Measurements from ENCODE around the gene ADRB1. TPM values are rescaled to one million over a fixed set of nuclear protein-coding genes. Genes with fewer than 3 reads are reported as not detected.

ADRB1 gene
- total and polyA plus RNA-seq, 2 experiments from 2014 or later = 0.10 to 1.2 TPM

DNA sequence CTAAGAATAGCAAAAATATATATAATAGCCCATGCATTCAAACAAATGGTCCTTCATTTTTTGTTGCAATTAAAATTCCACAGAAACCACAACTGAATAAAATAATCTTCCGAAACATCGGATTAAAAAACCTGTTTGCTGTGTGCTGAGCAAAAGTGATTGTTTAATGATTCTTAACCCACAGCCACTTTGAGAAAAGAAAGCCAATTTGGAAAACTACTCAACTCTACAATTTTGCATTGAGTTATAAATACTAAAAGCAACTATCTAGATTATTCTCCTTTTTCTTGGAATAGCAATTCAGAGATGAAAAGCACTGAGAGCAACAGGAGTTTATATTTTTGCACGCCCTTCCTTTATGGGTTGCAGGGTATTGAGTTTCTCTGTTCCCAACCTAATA, 8.0 kb downstream of the ADRB1 start:
- no peaks in the 10 kb centered on the region for H3K9me3 ChIP-seq (ENCODE audit: low read depth)
- TF ChIP-seq, protein P1, sequence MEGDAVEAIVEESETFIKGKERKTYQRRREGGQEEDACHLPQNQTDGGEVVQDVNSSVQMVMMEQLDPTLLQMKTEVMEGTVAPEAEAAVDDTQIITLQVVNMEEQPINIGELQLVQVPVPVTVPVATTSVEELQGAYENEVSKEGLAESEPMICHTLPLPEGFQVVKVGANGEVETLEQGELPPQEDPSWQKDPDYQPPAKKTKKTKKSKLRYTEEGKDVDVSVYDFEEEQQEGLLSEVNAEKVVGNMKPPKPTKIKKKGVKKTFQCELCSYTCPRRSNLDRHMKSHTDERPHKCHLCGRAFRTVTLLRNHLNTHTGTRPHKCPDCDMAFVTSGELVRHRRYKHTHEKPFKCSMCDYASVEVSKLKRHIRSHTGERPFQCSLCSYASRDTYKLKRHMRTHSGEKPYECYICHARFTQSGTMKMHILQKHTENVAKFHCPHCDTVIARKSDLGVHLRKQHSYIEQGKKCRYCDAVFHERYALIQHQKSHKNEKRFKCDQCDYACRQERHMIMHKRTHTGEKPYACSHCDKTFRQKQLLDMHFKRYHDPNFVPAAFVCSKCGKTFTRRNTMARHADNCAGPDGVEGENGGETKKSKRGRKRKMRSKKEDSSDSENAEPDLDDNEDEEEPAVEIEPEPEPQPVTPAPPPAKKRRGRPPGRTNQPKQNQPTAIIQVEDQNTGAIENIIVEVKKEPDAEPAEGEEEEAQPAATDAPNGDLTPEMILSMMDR (IDR thresholded peaks at IDR 0.05; ENCODE audit: poor library complexity) = no peak
- TF ChIP-seq EZH2phosphoT487 (IDR thresholded peaks at IDR 0.05; ENCODE audit: low read depth, severe bottlenecking, unreplicated experiment) = no peak
- TF ChIP-seq EZH2 (IDR thresholded peaks at IDR 0.05; ENCODE audit: borderline replicate concordance) = no peak
- no peak overlapping the region for H3K4me3 ChIP-seq

DNA sequence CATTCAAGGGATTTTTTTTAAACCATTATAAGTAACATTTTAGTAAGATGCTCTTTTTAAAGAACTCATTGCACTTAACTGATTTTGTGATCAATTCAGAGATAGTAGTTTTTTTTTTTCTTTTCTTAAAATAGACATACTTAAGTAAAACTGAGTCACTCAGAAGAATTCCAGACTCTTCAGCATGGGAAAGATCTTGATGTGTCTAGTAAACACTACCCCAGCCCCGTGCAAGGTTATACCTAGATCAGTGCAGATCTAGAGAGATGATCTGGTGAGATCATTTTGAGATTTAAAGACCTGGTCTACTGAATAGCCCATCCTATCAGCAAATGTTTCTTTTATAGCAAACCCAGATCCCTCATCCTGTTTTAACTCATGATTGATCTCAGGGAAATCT, 8.6 kb downstream of the ADRB1 start:
- no peak for TF ChIP-seq EZH2phosphoT487 (IDR thresholded peaks at IDR 0.05; ENCODE audit: low read depth, severe bottlenecking, unreplicated experiment)
- Histone ChIP-seq H3K27ac (no peak overlapping the region), H3K4me2 (no peak overlapping the region), H3K36me3 (replicated peaks; ENCODE audit: insufficient read depth, low read depth) (no peaks in the 10 kb centered on the region), H3K4me1 (ENCODE audit: insufficient read depth) (no peaks in the 10 kb centered on the region), H3K9me3 (ENCODE audit: low read depth) (no peaks in the 10 kb centered on the region), H2AFZ (no peak overlapping the region), H3K4me3 (no peak overlapping the region), H3K79me2 (no peaks in the 10 kb centered on the region), H3K9me2 (replicated peaks; ENCODE audit: insufficient read depth) (no peaks in the 10 kb centered on the region), H3K27me3 (peaks cover 24% of the 10 kb centered on the region), H4K20me1 (ENCODE audit: insufficient read depth, poor library complexity, severe bottlenecking) (no peaks in the 10 kb centered on the region)
- no peak for DNase-seq (ENCODE audit: low spot score)
- WGBS (ENCODE audit: low lambda C conversion rate, missing lambda C conversion rate) = 42% methylated on average over 1 of the region's 1 CpG

More for the DNA sequence above, 8.0 kb downstream of the ADRB1 start:
- Histone ChIP-seq H3K27me3 (peaks cover 29% of the 10 kb centered on the region), H4K20me1 (ENCODE audit: insufficient read depth, poor library complexity, severe bottlenecking) (no peaks in the 10 kb centered on the region), H3K36me3 (replicated peaks; ENCODE audit: insufficient read depth, low read depth) (no peaks in the 10 kb centered on the region), H3K79me2 (no peaks in the 10 kb centered on the region), H3K9me2 (replicated peaks; ENCODE audit: insufficient read depth) (no peaks in the 10 kb centered on the region), H3K4me1 (ENCODE audit: insufficient read depth) (no peaks in the 10 kb centered on the region), H2AFZ (no peak overlapping the region), H3K4me2 (no peak overlapping the region), H3K27ac (no peak overlapping the region)
- 81% methylated on average over 3 of the region's 3 CpGs for WGBS (ENCODE audit: low lambda C conversion rate, missing lambda C conversion rate)
- no peak for DNase-seq (ENCODE audit: low spot score)

DNA sequence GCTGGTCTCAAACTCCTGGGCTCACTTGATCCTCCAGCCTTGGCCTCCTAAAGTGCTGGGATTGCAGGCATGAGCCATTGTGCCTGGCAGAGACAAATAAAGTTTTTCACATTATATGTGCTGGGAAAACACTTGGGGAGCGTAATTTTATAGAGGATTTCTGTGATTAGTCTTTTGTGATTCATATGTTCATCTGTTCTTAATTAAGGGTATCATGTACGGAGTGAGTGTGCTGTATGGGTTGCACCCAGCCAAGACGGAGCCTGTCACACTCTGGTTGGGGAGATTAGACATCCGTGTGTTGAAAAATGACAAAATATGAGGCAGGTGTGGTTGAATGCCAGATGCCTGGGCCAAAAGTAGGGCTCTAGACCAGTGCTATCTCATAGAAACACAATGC, 10.3 kb downstream of the ADRB1 start:
- Histone ChIP-seq H4K20me1 (ENCODE audit: insufficient read depth, poor library complexity, severe bottlenecking) (no peaks in the 10 kb centered on the region), H3K9me2 (replicated peaks; ENCODE audit: insufficient read depth) (no peaks in the 10 kb centered on the region), H3K36me3 (replicated peaks; ENCODE audit: insufficient read depth, low read depth) (no peaks in the 10 kb centered on the region), H3K9me3 (ENCODE audit: low read depth) (no peaks in the 10 kb centered on the region), H3K79me2 (no peaks in the 10 kb centered on the region), H3K27me3 (peaks cover 7% of the 10 kb centered on the region), H2AFZ (no peak overlapping the region), H3K4me3 (no peak overlapping the region), H3K27ac (no peak overlapping the region), H3K4me1 (ENCODE audit: insufficient read depth) (no peaks in the 10 kb centered on the region), H3K4me2 (no peak overlapping the region)
- no peak for TF ChIP-seq EZH2 (IDR thresholded peaks at IDR 0.05; ENCODE audit: borderline replicate concordance)
- TF ChIP-seq EZH2phosphoT487 (IDR thresholded peaks at IDR 0.05; ENCODE audit: low read depth, severe bottlenecking, unreplicated experiment) = no peak
- 66% methylated on average over 4 of the region's 4 CpGs for WGBS (ENCODE audit: low lambda C conversion rate, missing lambda C conversion rate)
- DNase-seq (ENCODE audit: low spot score) = no peak

DNA sequence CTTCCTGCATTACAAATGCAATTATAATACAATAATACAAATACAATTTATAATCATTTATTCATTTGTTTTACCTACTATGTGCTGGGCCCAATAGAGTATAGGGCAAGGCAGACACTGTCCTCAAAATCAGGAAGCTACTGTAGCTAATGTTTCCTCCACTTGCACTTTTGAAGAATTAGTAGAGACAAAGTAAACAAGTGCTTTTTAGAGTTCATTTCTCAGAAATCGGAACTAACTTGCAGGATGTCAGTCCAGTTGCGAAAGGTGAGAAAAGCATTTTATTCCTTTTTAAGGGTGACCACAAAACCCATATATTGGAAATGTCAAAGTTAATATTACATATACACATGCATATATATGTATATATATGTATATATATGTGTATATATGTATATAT, 14.2 kb downstream of the ADRB1 start:
- TF ChIP-seq, protein P1 (IDR thresholded peaks at IDR 0.05; ENCODE audit: poor library complexity) = no peak
- no peak for TF ChIP-seq EZH2 (IDR thresholded peaks at IDR 0.05; ENCODE audit: borderline replicate concordance)
- no peak for TF ChIP-seq EZH2phosphoT487 (IDR thresholded peaks at IDR 0.05; ENCODE audit: low read depth, severe bottlenecking, unreplicated experiment)
- Histone ChIP-seq H3K27me3 (no peaks in the 10 kb centered on the region), H2AFZ (no peak overlapping the region), H3K9me3 (ENCODE audit: low read depth) (no peaks in the 10 kb centered on the region), H3K4me1 (ENCODE audit: insufficient read depth) (no peaks in the 10 kb centered on the region), H3K4me3 (no peak overlapping the region), H4K20me1 (ENCODE audit: insufficient read depth, poor library complexity, severe bottlenecking) (no peaks in the 10 kb centered on the region), H3K4me2 (no peak overlapping the region), H3K36me3 (replicated peaks; ENCODE audit: insufficient read depth, low read depth) (no peaks in the 10 kb centered on the region), H3K9me2 (replicated peaks; ENCODE audit: insufficient read depth) (no peaks in the 10 kb centered on the region), H3K79me2 (no peaks in the 10 kb centered on the region), H3K27ac (no peak overlapping the region)
- WGBS (ENCODE audit: low lambda C conversion rate, missing lambda C conversion rate) = 90% methylated on average over 2 of the region's 2 CpGs
- DNase-seq (ENCODE audit: low spot score) = no peak

Data from hepatocyte (in vitro differentiated cells).